Type B pancreatic cell (in vitro differentiated cells): Measurements from ENCODE around the gene STXBP4. TPM values are rescaled to one million over a fixed set of nuclear protein-coding genes. Genes with fewer than 3 reads are reported as not detected.

ENCODE experiments used
- DNase-seq: peaks from one replicate; pipeline ENCODE4 v3.0.0; 2021; ENCODE audit warnings: mixed read lengths; ENCODE audit not compliant: unreplicated experiment; ENCODE audit errors: extremely low spot score
- H3K27ac Mint-ChIP-seq: 2 replicates; pipeline ENCODE4 v1.8.0; 2021; ENCODE audit warnings: mild to moderate bottlenecking, mixed read lengths
- H3K27me3 Mint-ChIP-seq: 2 replicates; pipeline ENCODE4 v1.8.0; 2021; ENCODE audit warnings: mixed read lengths
- H3K36me3 Mint-ChIP-seq: 2 replicates; pipeline ENCODE4 v1.8.0; 2021; ENCODE audit warnings: mixed read lengths
- H3K4me1 Mint-ChIP-seq: one replicate; pipeline ENCODE4 v1.8.0; 2021; ENCODE audit warnings: mixed read lengths; ENCODE audit not compliant: unreplicated experiment
- H3K4me3 Mint-ChIP-seq: 2 replicates; pipeline ENCODE4 v1.8.0; 2021; ENCODE audit warnings: mild to moderate bottlenecking, mixed read lengths
- H3K9me3 Mint-ChIP-seq: 2 replicates; pipeline ENCODE4 v1.8.0; 2021; ENCODE audit warnings: mixed read lengths
- CTCF ChIP-seq: fragments of 200-600 bp; sonication (generic); conservative IDR thresholded peaks from 2 replicates; pipeline ENCODE4 v1.5.0; 2021; ENCODE audit warnings: antibody characterized with exemption, mild to moderate bottlenecking
- total RNA-seq: library from RNA; stranded (reverse); gene quantifications from 2 replicates; pipeline ENCODE4 v1.2.1, GENCODE V29; 2021; ENCODE audit warnings: low replicate concordance

The STXBP4 gene
- total RNA-seq, 1 donor from 2014 or later = 23.7 TPM

- no peak overlapping the region for H3K27ac Mint-ChIP-seq
- H3K9me3 Mint-ChIP-seq = no peaks in the 10 kb centered on the region
- DNase-seq = no peak
- H3K36me3 Mint-ChIP-seq = peaks cover 32% of the 10 kb centered on the region
- peaks cover 9% of the 10 kb centered on the region for H3K4me1 Mint-ChIP-seq
- H3K4me3 Mint-ChIP-seq = no peak overlapping the region
- no peak for TF ChIP-seq CTCF
- H3K27me3 Mint-ChIP-seq = no peaks in the 10 kb centered on the region
These were observed 9.2 kb downstream of the STXBP4 start for GRCh38 chr17:54977744-54978143.

- H3K4me3 Mint-ChIP-seq = no peak overlapping the region
- H3K27ac Mint-ChIP-seq = no peak overlapping the region
- H3K4me1 Mint-ChIP-seq = peaks cover 7% of the 10 kb centered on the region
- peaks cover 30% of the 10 kb centered on the region for H3K36me3 Mint-ChIP-seq
- no peaks in the 10 kb centered on the region for H3K27me3 Mint-ChIP-seq
- no peaks in the 10 kb centered on the region for H3K9me3 Mint-ChIP-seq
- no peak for TF ChIP-seq CTCF
- DNase-seq = no peak
These were observed 11.1 kb downstream of the STXBP4 start for GRCh38 chr17:54979657-54980056.

- Mint-ChIP-seq H3K27me3 (no peaks in the 10 kb centered on the region), H3K4me3 (no peak overlapping the region), H3K36me3 (peaks cover 30% of the 10 kb centered on the region), H3K4me1 (peaks cover 7% of the 10 kb centered on the region), H3K9me3 (no peaks in the 10 kb centered on the region), H3K27ac (no peak overlapping the region)
- DNase-seq = no peak
- no peak for TF ChIP-seq CTCF
These were observed 11.8 kb downstream of the STXBP4 start for GRCh38 chr17:54980375-54980774.

- TF ChIP-seq CTCF = no peak
- Mint-ChIP-seq H3K9me3 (no peaks in the 10 kb centered on the region), H3K36me3 (peaks cover 18% of the 10 kb centered on the region), H3K27ac (no peak overlapping the region), H3K4me3 (no peak overlapping the region), H3K27me3 (no peaks in the 10 kb centered on the region), H3K4me1 (no peaks in the 10 kb centered on the region)
- DNase-seq = no peak
These were observed 13.8 kb downstream of the STXBP4 start for GRCh38 chr17:54982399-54982798.

GRCh38 chr17:54983260-54983659, 14.7 kb downstream of the STXBP4 start:
- DNase-seq = no peak
- H3K36me3 Mint-ChIP-seq = peaks cover 18% of the 10 kb centered on the region
- H3K9me3 Mint-ChIP-seq = no peaks in the 10 kb centered on the region
- no peaks in the 10 kb centered on the region for H3K27me3 Mint-ChIP-seq
- no peak overlapping the region for H3K27ac Mint-ChIP-seq
- H3K4me1 Mint-ChIP-seq = no peaks in the 10 kb centered on the region
- TF ChIP-seq CTCF = no peak
- no peak overlapping the region for H3K4me3 Mint-ChIP-seq

GRCh38 chr17:54985476-54985875, 16.9 kb downstream of the STXBP4 start:
- Mint-ChIP-seq H3K9me3 (no peaks in the 10 kb centered on the region), H3K27ac (no peak overlapping the region), H3K27me3 (no peaks in the 10 kb centered on the region), H3K4me1 (no peaks in the 10 kb centered on the region), H3K4me3 (no peak overlapping the region), H3K36me3 (peaks cover 12% of the 10 kb centered on the region)
- DNase-seq = no peak
- TF ChIP-seq CTCF = no peak
